ENCODE results near the gene PRKCG. TPM values are rescaled to one million over a fixed set of nuclear protein-coding genes. Genes with fewer than 3 reads are reported as not detected.

The PRKCG gene
- total RNA-seq, 2 experiments from 2014 or later = 0.25 TPM; not detected in 1

DNA sequence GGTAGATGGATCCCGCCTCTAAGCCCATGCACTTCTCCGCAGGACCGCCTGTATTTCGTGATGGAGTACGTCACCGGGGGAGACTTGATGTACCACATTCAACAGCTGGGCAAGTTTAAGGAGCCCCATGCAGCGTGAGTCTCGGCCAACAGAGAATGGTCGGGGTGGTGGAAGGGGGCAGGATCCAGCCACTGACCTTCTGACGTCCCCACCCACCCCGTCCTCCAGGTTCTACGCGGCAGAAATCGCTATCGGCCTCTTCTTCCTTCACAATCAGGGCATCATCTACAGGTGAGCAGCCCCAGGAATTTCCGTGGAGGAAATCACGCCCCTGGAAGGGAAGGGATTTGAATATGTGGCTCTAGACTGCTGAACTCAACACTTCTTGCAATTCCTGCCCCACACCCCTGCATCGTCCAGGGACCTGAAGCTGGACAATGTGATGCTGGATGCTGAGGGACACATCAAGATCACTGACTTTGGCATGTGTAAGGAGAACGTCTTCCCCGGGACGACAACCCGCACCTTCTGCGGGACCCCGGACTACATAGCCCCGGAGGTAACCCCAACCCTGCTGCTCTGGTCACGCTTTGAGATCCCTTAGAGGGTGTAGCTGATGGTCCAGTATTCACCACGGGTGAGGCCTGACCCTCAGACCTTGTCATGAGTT is 18.3 kb downstream of the PRKCG start:
- ATAC-seq (no peak), DNase-seq (no peak)
- peaks cover 8% of the 10 kb centered on the region for H3K4me1 Mint-ChIP-seq
- POLR2A ChIA-PET = interaction anchor here (0.5 kb wide), 1 partner anchor 80 kb away, joined by 3 read pairs; no protein-coding TSS in a partner anchor
- no peaks in the 10 kb centered on the region for H3K36me3 Mint-ChIP-seq (ENCODE audit: low read depth)
- H3K27me3 Mint-ChIP-seq = peaks cover 48% of the 10 kb centered on the region
- no peak overlapping the region for H3K4me3 Mint-ChIP-seq
- intact Hi-C loops (cut with DNase I, micrococcal nuclease) = no loop called here
- H3K27ac Mint-ChIP-seq = no peak overlapping the region
- H3K9me3 Mint-ChIP-seq (ENCODE audit: low read depth) = no peaks in the 10 kb centered on the region
- CTCF ChIA-PET = interaction anchor here (0.8 kb wide), 1 partner anchor 124 kb away, joined by 3 read pairs; no protein-coding TSS in a partner anchor

DNA sequence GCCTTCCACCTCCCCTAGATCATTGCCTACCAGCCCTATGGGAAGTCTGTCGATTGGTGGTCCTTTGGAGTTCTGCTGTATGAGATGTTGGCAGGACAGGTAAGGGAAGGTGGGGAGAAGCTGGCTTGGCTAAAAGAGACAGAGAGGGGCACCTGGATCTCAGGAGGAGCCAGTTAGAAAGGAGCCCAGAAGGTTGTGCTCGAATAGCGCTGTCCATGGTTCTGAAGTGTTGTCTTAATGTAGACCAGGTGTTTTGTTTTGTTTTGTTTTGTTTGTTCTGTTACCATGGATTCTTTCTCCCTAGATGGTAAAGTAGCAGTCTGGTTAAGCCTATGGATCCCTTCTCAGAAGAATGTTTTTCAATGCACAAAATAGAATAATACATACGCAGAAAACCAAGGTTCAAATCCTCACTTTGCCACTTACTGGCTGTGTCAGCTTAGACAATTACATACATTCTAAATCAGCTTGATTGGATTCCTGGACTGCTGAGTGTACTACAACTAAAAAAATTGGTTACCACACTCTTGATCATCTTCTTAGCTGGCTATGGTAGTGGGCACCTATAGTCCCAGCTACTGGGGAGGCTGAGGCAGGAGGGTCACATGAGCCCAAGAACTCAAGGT is 21.2 kb downstream of the PRKCG start:
- Mint-ChIP-seq H3K4me1 (peaks cover 16% of the 10 kb centered on the region), H3K27me3 (peaks cover 61% of the 10 kb centered on the region), H3K9me3 (ENCODE audit: low read depth) (no peaks in the 10 kb centered on the region), H3K36me3 (ENCODE audit: low read depth) (no peaks in the 10 kb centered on the region), H3K4me3 (no peak overlapping the region), H3K27ac (no peak overlapping the region)
- DNase-seq (peak; percentile 53), ATAC-seq (no peak)
- CTCF ChIA-PET = interaction anchor here (1.0 kb wide), 1 partner anchor 9 kb away, joined by 4 read pairs; no protein-coding TSS in a partner anchor
- POLR2A ChIA-PET = no interaction called here
- intact Hi-C loops (cut with DNase I, micrococcal nuclease) = loop anchor here (1.0 to 2.0 kb wide), 2 partner anchors 24 to 25 kb away; no protein-coding TSS in a partner anchor

DNA sequence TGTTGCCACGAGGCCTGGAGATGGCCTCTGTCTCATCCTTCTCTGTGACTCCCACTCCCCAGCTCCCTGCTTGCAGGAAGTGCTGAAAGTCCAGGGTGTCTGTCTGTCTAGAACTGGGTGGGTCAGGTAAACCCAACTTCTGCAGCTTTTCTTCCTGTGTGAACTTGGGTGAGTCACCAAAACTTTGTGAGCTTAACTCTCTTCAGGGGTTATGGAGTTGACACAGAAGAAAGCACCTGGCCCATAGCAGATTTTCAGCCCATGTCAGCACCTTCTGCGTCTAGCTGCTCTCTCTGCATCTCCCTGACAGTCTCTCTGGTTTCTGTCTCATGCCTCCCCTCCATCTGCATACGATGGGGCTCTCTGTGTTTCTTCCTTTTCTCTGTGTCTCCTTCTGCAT is 22.9 kb downstream of the PRKCG start:
- Mint-ChIP-seq H3K4me1 (peaks cover 17% of the 10 kb centered on the region), H3K27ac (no peak overlapping the region), H3K36me3 (ENCODE audit: low read depth) (no peaks in the 10 kb centered on the region), H3K27me3 (peaks cover 62% of the 10 kb centered on the region), H3K9me3 (ENCODE audit: low read depth) (no peaks in the 10 kb centered on the region), H3K4me3 (no peak overlapping the region)
- DNase-seq (no peak), ATAC-seq (no peak)
- ChIA-PET CTCF (no interaction called here), POLR2A (no interaction called here)
- intact Hi-C loops (cut with DNase I, micrococcal nuclease) = no loop called here

DNA sequence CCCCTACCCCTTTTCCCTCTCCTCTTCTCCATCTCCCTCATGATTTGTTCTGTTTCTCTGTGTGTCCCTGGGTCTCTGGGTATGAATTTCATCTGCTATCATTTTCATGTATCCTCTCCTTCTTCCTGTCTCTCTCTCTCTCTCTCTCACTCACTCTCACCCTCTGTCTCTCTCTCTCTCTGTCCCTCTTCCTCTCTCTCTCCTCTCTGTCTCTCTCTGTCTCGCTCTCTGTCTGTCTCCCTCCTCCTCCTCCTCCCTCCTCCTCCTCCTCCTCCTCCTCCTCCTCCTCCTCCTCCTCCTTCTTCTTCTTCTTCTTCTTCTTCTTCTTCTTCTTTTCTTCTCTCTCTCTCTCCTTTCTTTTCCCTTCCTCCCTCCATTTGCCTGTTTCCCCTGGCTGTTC is 23.8 kb downstream of the PRKCG start:
- DNase-seq (no peak), ATAC-seq (no peak)
- H3K4me1 Mint-ChIP-seq = peaks cover 19% of the 10 kb centered on the region
- POLR2A ChIA-PET = no interaction called here
- CTCF ChIA-PET = no interaction called here
- intact Hi-C loops (cut with DNase I, micrococcal nuclease) = loop anchor here (1.0 to 2.0 kb wide), 2 partner anchors 117 to 119 kb away; no protein-coding TSS in a partner anchor
- H3K4me3 Mint-ChIP-seq = no peak overlapping the region
- H3K27me3 Mint-ChIP-seq = peaks cover 65% of the 10 kb centered on the region
- H3K9me3 Mint-ChIP-seq (ENCODE audit: low read depth) = no peaks in the 10 kb centered on the region
- H3K36me3 Mint-ChIP-seq (ENCODE audit: low read depth) = no peaks in the 10 kb centered on the region
- H3K27ac Mint-ChIP-seq = no peak overlapping the region

DNA sequence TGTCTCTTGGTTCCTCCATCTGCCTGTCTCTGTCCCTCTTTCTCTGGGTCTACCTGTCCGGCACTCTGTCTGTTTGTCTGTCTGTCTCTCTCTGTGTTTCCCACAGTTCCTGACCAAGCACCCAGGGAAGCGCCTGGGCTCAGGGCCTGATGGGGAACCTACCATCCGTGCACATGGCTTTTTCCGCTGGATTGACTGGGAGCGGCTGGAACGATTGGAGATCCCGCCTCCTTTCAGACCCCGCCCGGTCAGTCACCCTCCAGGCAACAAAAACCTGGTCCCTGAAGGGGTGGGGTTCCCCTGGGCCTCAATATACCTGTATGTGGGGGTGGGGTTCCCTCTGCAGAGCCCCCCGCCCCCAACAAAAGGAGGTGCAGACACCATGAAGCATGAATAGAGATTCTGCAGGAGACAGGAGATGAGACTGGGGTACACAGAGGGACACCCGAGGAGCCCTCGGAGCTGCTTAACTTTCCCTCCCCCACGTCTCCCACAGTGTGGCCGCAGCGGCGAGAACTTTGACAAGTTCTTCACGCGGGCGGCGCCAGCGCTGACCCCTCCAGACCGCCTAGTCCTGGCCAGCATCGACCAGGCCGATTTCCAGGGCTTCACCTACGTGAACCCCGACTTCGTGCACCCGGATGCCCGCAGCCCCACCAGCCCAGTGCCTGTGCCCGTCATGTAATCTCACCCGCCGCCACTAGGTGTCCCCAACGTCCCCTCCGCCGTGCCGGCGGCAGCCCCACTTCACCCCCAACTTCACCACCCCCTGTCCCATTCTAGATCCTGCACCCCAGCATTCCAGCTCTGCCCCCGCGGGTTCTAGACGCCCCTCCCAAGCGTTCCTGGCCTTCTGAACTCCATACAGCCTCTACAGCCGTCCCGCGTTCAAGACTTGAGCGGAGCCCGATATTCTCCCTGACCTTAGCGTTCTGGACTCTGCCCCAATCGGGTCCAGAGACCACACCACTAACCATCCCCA is 24.5 kb downstream of the PRKCG start:
- Mint-ChIP-seq H3K36me3 (ENCODE audit: low read depth) (no peaks in the 10 kb centered on the region), H3K27me3 (peaks cover 69% of the 10 kb centered on the region), H3K27ac (no peak overlapping the region), H3K4me1 (peaks cover 19% of the 10 kb centered on the region), H3K4me3 (no peak overlapping the region), H3K9me3 (ENCODE audit: low read depth) (no peaks in the 10 kb centered on the region)
- POLR2A ChIA-PET = no interaction called here
- intact Hi-C loops (cut with DNase I, micrococcal nuclease) = loop anchor here (1.0 to 2.0 kb wide), 2 partner anchors 116 to 118 kb away; no protein-coding TSS in a partner anchor
- peak; percentile 82 for DNase-seq
- ATAC-seq = peak; percentile 52
- CTCF ChIA-PET = interaction anchor here (1.5 kb wide), 1 partner anchor 27 kb away, joined by 3 read pairs; no protein-coding TSS in a partner anchor

DNA sequence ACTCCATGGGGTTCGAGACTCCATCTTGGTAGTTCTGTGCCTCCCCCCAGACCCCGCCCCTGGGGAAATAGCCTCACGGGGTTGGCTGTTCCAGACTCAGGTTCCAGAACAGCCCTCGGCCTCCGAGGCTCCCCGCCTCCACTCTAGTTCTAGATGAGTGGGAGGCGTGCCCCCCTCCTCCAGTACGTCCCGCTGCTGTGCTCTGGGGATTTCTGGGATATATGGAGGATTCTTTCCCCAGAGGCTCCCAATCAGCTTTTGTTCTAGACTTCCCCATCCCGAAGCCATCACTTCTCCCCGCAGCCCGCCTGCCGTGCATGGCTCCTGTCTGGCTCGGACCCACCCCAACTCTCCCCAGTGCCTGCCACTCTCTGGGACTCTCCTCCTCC is 25.2 kb downstream of the PRKCG start:
- peaks cover 73% of the 10 kb centered on the region for H3K27me3 Mint-ChIP-seq
- CTCF ChIA-PET = interaction anchor here (0.6 to 1.5 kb wide), 2 partner anchors 26 to 1174 kb away, joined by 3 read pairs; no protein-coding TSS in a partner anchor

DNA sequence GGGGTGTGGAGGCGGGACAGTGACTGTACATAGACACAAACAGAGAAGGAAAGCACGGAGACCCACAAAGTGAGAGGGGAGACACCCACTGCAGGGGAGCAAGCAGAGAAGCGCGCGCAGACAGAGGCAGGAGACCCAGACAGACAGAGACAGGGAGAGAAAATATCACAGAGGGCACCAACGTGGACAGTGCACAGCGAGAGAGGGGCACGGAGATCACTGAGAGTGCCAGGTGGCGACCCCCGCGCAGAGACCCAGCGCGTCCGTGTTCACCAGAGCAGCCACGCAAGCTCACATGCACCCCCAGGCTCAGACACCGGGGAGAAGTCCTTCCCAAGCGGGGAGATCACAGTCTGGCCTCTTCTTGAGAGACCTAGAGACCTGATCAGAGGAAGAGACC is 25.7 kb downstream of the PRKCG start:
- intact Hi-C loops (cut with DNase I, micrococcal nuclease) = loop anchor here (1.0 to 2.0 kb wide), 4 partner anchors 65 to 208 kb away; partner anchors contain the start of genes PRPF31 (in 1 of the 2) and TFPT (in 1 of the 2)
- DNase-seq (no peak), ATAC-seq (peak; percentile 7)
- Mint-ChIP-seq H3K27me3 (peaks cover 75% of the 10 kb centered on the region), H3K27ac (no peak overlapping the region), H3K9me3 (ENCODE audit: low read depth) (no peaks in the 10 kb centered on the region), H3K4me1 (peaks cover 19% of the 10 kb centered on the region), H3K36me3 (ENCODE audit: low read depth) (no peaks in the 10 kb centered on the region), H3K4me3 (no peak overlapping the region)
- ChIA-PET POLR2A (no interaction called here), CTCF (interaction anchor here (0.6 to 1.5 kb wide), 2 partner anchors 26 to 1174 kb away, joined by 3 read pairs; no protein-coding TSS in a partner anchor)

More for the DNA sequence above, 25.2 kb downstream of the PRKCG start:
- ATAC-seq (no peak), DNase-seq (no peak)
- intact Hi-C loops (cut with DNase I, micrococcal nuclease) = loop anchor here in 1 of 2 experiments (2.0 kb wide), 1 partner anchor 116 kb away; no protein-coding TSS in a partner anchor
- H3K4me3 Mint-ChIP-seq = no peak overlapping the region
- H3K4me1 Mint-ChIP-seq = peaks cover 19% of the 10 kb centered on the region
- no peaks in the 10 kb centered on the region for H3K36me3 Mint-ChIP-seq (ENCODE audit: low read depth)
- H3K27ac Mint-ChIP-seq = no peak overlapping the region
- H3K9me3 Mint-ChIP-seq (ENCODE audit: low read depth) = no peaks in the 10 kb centered on the region
- POLR2A ChIA-PET = no interaction called here

DNA sequence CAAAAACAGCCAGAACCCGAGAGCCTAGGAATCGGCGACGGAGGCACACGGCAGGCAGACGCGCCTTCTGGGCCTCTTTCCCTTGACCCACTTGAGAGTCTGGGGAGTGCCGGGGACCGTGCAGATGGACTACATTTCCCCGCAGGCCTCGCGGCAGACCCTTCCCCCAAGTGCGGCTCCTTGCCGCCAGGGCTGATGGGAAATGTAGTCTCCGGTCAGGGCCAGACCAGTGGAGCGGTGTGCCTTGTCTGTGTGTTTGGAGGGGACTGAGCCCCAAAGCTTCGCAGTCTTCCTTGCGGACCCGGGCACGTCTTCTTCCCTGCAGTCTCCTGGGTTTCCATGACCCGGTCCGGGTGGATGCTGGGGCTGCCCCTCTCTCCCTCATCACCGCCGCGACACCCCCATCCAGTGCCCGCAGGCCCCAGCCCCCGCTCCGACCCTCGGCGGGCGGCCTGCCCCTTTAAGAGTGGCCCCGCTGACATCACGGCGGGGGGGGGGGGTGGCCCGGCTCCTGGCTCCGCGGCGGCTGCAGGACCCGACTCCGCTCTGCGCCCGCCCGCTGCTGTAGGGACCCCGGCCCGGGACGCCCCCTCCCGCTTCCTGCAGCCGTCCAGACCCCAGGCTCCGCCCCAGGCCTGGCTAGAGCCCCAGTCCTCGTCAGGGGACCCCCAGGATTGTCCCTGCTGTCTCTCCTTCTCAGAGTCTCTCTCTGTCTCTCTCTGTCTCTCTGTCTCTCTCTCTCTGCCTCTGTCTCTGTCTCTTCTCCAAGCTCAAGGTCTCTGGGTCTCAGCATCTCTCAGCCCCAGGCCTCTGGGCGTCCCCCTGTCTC is 26.3 kb downstream of the PRKCG start:
- H3K9me3 Mint-ChIP-seq (ENCODE audit: low read depth) = no peaks in the 10 kb centered on the region
- DNase-seq = peak; percentile 84
- CTCF ChIA-PET = interaction anchor here (0.6 to 1.5 kb wide), 2 partner anchors 25 to 135 kb away, joined by 3 read pairs; no protein-coding TSS in a partner anchor
- ATAC-seq = peak; percentile 95
- no peak overlapping the region for H3K4me3 Mint-ChIP-seq
- peaks cover 77% of the 10 kb centered on the region for H3K27me3 Mint-ChIP-seq
- intact Hi-C loops (cut with DNase I, micrococcal nuclease) = loop anchor here in 1 of 2 experiments (1.0 to 2.0 kb wide), 3 partner anchors 66 to 207 kb away; partner anchors contain the start of genes PRPF31 and TFPT
- H3K36me3 Mint-ChIP-seq (ENCODE audit: low read depth) = no peaks in the 10 kb centered on the region
- no peak overlapping the region for H3K27ac Mint-ChIP-seq
- POLR2A ChIA-PET = no interaction called here
- peaks cover 19% of the 10 kb centered on the region for H3K4me1 Mint-ChIP-seq

DNA sequence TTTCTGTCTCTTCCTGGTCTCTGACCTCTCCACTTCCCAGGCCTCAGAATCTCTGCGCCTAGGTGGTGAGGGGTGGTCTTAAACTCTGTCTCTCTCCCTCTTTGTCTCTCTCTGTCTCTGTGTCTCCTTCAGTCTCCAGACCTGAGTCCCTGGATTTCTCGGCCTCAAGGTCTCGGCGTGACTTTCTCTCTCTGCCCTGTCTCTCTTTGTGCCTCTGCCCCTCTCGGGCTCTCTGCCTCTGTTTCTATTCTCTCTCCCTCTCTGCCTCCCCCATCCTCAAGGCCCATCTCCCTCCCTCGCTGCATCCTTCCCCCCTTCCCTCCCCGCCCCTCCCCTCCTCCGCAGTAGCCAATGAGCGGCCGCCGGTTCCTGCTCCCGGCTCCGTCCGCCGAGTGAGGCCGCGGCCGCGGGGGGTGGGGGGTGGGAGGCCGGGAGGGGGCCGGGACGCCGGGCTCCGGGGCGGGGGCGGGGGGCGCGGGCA is 27.0 kb downstream of the PRKCG start, which contains the start of gene CACNG7:
Gene CACNG7 (plus strand): TSS at position 344 of the 481 bp plus-strand sequence. CDS start 3,554 bp downstream, outside the sequence.
- Mint-ChIP-seq H3K36me3 (ENCODE audit: low read depth) (no peaks in the 10 kb centered on the region), H3K9me3 (ENCODE audit: low read depth) (no peaks in the 10 kb centered on the region), H3K27me3 (peaks cover 80% of the 10 kb centered on the region), H3K27ac (no peak within 1 kb of the TSS), H3K4me3 (no peak within 1 kb of the TSS), H3K4me1 (peaks cover 19% of the 10 kb centered on the region)
- intact Hi-C loops (cut with DNase I, micrococcal nuclease) = loop anchor here in 1 of 2 experiments (1.0 to 2.0 kb wide), 3 partner anchors 66 to 206 kb away; partner anchors contain the start of genes PRPF31 and TFPT
- no peak for ATAC-seq
- ChIA-PET CTCF (no interaction called here), POLR2A (no interaction called here)
- DNase-seq = no peak

Data from activated CD4-positive, alpha-beta T cell treated with anti-CD3 and anti-CD28 coated beads for 36 hours (primary cell).